H1 (cell line): ENCODE data around the gene GJB4. TPM values are rescaled to one million over a fixed set of nuclear protein-coding genes. Genes with fewer than 3 reads are reported as not detected.

Experiments
- CTCF ChIA-PET: fragments of 300-600 bp; sonication (Branson Sonifier 250); formaldehyde crosslinking; loops from one replicate; lab custom pipeline; 2021; ENCODE audit not compliant: partially characterized antibody; lab: Charles Lee
- POLR2A ChIA-PET: fragments of 300-600 bp; sonication (Branson Sonifier 250); formaldehyde crosslinking; loops from one replicate; lab custom pipeline; 2021; ENCODE audit warnings: inconsistent platforms; ENCODE audit not compliant: partially characterized antibody; lab: Charles Lee
- DNase-seq, 2 experiments: peaks; one replicate each; pipeline versions ENCODE4 v3.0.0 to v3.0.0-alpha.2; 2010 to 2022; ENCODE audit warnings: low spot score in 2 of 2, low read depth in 1 of 2, mixed read lengths in 1 of 2
- FAIRE-seq: peaks from 2 replicates; lab custom pipeline; 2011; peaks lifted over from hg19 to GRCh38; lab: Jason Lieb, UNC
- H2AFZ ChIP-seq: 2 replicates; pipeline ENCODE4 v1.8.1; 2012; ENCODE audit warnings: low read length, inconsistent platforms
- H2AK5ac ChIP-seq: 2 replicates; pipeline ENCODE4 v1.6.1; 2013; ENCODE audit warnings: low read depth, low read length
- H2BK120ac ChIP-seq: replicated peaks from 2 replicates; pipeline ENCODE3; 2013; ENCODE audit warnings: low read depth, low read length, inconsistent platforms
- H2BK12ac ChIP-seq: 2 replicates; pipeline ENCODE4 v1.6.1; 2013; ENCODE audit warnings: low read depth, low read length
- H2BK15ac ChIP-seq: 2 replicates; pipeline ENCODE4 v1.6.1; 2013; ENCODE audit warnings: low read length
- H2BK20ac ChIP-seq: 2 replicates; pipeline ENCODE4 v1.6.1; 2013; ENCODE audit warnings: low read length
- H2BK5ac ChIP-seq: 2 replicates; pipeline ENCODE4 v1.6.1; 2013; ENCODE audit warnings: low read depth, low read length
- H3K14ac ChIP-seq: 2 replicates; pipeline ENCODE4 v1.6.1; 2013; ENCODE audit warnings: inconsistent platforms; ENCODE audit not compliant: insufficient read length
- H3K18ac ChIP-seq: 2 replicates; pipeline ENCODE4 v1.6.1; 2013; ENCODE audit warnings: low read length; ENCODE audit errors: extremely low read depth
- H3K23ac ChIP-seq: 2 replicates; pipeline ENCODE4 v1.6.1; 2013; ENCODE audit warnings: inconsistent platforms; ENCODE audit not compliant: insufficient read length
- H3K23me2 ChIP-seq: 2 replicates; pipeline ENCODE4 v1.6.1; 2013; ENCODE audit warnings: low read depth, low read length
- H3K27ac ChIP-seq: 2 replicates; pipeline ENCODE4 v1.6.1; 2011; ENCODE audit warnings: low read depth, low read length, inconsistent platforms
- H3K27me3 ChIP-seq, 4 experiments: replicated peaks in 1 of 4; 1 replicate in 1 of 4; 2 replicates in 3 of 4; pipeline versions ENCODE4 v1.6.1 to v1.8.1; 2011 to 2013; ENCODE audit warnings: low read length in 3 of 4, mild to moderate bottlenecking in 3 of 4, inconsistent platforms in 2 of 4, mixed read lengths in 2 of 4, moderate library complexity in 1 of 4; ENCODE audit not compliant: control insufficient read depth in 3 of 4, insufficient read depth in 3 of 4; ENCODE audit errors: extremely low read depth in 1 of 4
- H3K36me3 ChIP-seq, 4 experiments: 2 replicates each; pipeline versions ENCODE4 v1.6.1 to v1.8.1; 2011 to 2013; ENCODE audit warnings: mild to moderate bottlenecking in 4 of 4, low read length in 3 of 4, moderate library complexity in 2 of 4, control low read depth in 1 of 4, inconsistent platforms in 1 of 4; ENCODE audit not compliant: insufficient read depth in 4 of 4, control insufficient read depth in 2 of 4
- H3K4ac ChIP-seq: replicated peaks from 2 replicates; pipeline ENCODE3; 2013; ENCODE audit warnings: low read length, low read depth, mixed read lengths, inconsistent platforms; ENCODE audit not compliant: insufficient read length
- H3K4me1 ChIP-seq, 4 experiments: replicated peaks in 1 of 4; 1 replicate in 1 of 4; 2 replicates in 3 of 4; pipeline versions ENCODE4 v1.6.1 to v1.8.1; 2011 to 2013; ENCODE audit warnings: low read length in 3 of 4, inconsistent platforms in 2 of 4, mixed read lengths in 1 of 4; ENCODE audit not compliant: insufficient read depth in 4 of 4, control insufficient read depth in 3 of 4
- H3K4me2 ChIP-seq, 2 experiments: 2 replicates each; pipeline versions ENCODE4 v1.6.1 to v1.8.1; 2011 to 2013; ENCODE audit warnings: low read depth in 2 of 2, low read length in 2 of 2, control low read depth in 1 of 2, inconsistent platforms in 1 of 2, mild to moderate bottlenecking in 1 of 2; ENCODE audit not compliant: insufficient read depth in 1 of 2
- H3K4me3 ChIP-seq, 4 experiments: fragments of 200-600, 300-600 bp in 1 of 4; sonication (generic), shearing (Covaris generic), sonication (Bioruptor Twin) in 1 of 4; 2 replicates each; pipeline versions ENCODE4 v1.5.1 to v1.8.1; 2011 to 2016; ENCODE audit warnings: low read length in 4 of 4, low read depth in 3 of 4, control low read depth in 2 of 4, inconsistent platforms in 2 of 4, mild to moderate bottlenecking in 2 of 4, mixed read lengths in 1 of 4, moderate library complexity in 1 of 4; ENCODE audit not compliant: insufficient read depth in 2 of 4; ENCODE audit errors: extremely low read depth in 1 of 4
- H3K56ac ChIP-seq: replicated peaks from 2 replicates; pipeline ENCODE3; 2013; ENCODE audit warnings: low read depth, mild to moderate bottlenecking, mixed read lengths, low read length, inconsistent platforms; ENCODE audit not compliant: insufficient read length
- H3K79me1 ChIP-seq: 2 replicates; pipeline ENCODE4 v1.6.1; 2013; ENCODE audit warnings: low read depth, low read length, control low read depth
- H3K79me2 ChIP-seq, 2 experiments: 2 replicates each; pipeline versions ENCODE4 v1.6.1 to v1.8.1; 2012 to 2013; ENCODE audit warnings: low read length in 2 of 2, mild to moderate bottlenecking in 2 of 2, inconsistent platforms in 1 of 2; ENCODE audit not compliant: insufficient read depth in 2 of 2, control insufficient read depth in 1 of 2
- H3K9ac ChIP-seq, 4 experiments: replicated peaks in 1 of 4; 1 replicate in 1 of 4; 2 replicates in 3 of 4; pipeline versions ENCODE4 v1.6.1 to v1.8.1; 2011 to 2013; ENCODE audit warnings: low read depth in 3 of 4, low read length in 3 of 4, control low read depth in 2 of 4, mild to moderate bottlenecking in 2 of 4, moderate library complexity in 2 of 4, inconsistent platforms in 1 of 4; ENCODE audit errors: extremely low read depth in 1 of 4
- H3K9me3 ChIP-seq, 2 experiments: 2 replicates each; pipeline versions ENCODE4 v1.6.1 to v1.8.1; 2012 to 2013; ENCODE audit warnings: mild to moderate bottlenecking in 2 of 2, moderate library complexity in 2 of 2, control low read depth in 1 of 2, inconsistent platforms in 1 of 2, low read depth in 1 of 2, low read length in 1 of 2, mixed read lengths in 1 of 2; ENCODE audit not compliant: insufficient read depth in 2 of 2
- H4K20me1 ChIP-seq, 2 experiments: replicated peaks in 1 of 2; 2 replicates each; pipeline versions ENCODE3 to v1.8.1; 2011 to 2013; ENCODE audit warnings: inconsistent platforms in 2 of 2, low read length in 2 of 2, mild to moderate bottlenecking in 1 of 2; ENCODE audit not compliant: insufficient read depth in 2 of 2, control insufficient read depth in 1 of 2
- H4K5ac ChIP-seq: 2 replicates; pipeline ENCODE4 v1.6.1; 2013; ENCODE audit warnings: low read length, low read depth, mixed read lengths, inconsistent platforms; ENCODE audit not compliant: insufficient read length
- H4K8ac ChIP-seq: 2 replicates; pipeline ENCODE4 v1.8.0; 2013; ENCODE audit warnings: mild to moderate bottlenecking, moderate library complexity, low read length, inconsistent platforms; ENCODE audit not compliant: insufficient read depth; ENCODE audit errors: extremely low read depth
- H4K91ac ChIP-seq: replicated peaks from 2 replicates; pipeline ENCODE3; 2013; ENCODE audit warnings: low read length, mixed read lengths, inconsistent platforms; ENCODE audit not compliant: insufficient read length
- SIRT6 ChIP-seq: IDR thresholded peaks from one replicate; pipeline ENCODE4 v1.7.1; 2012; ENCODE audit warnings: low read length, inconsistent platforms
- WGBS, 2 experiments: shearing (Covaris generic) in 1 of 2; methylation state at CpG; one replicate each; pipeline versions ENCODE4 v1.1.6 to v1.1.7; 2013 to 2015; ENCODE audit warnings: low lambda C conversion rate in 2 of 2, mixed read lengths in 2 of 2, inconsistent platforms in 1 of 2, low coverage in 1 of 2, missing lambda C conversion rate in 1 of 2; ENCODE audit not compliant: insufficient replicate concordance in 2 of 2, insufficient coverage in 1 of 2, insufficient read length in 1 of 2; ENCODE audit errors: extremely low coverage in 1 of 2, missing lambda C conversion rate in 1 of 2; 5-methylcytosine and 5-hydroxymethylcytosine counted together
- polyA plus RNA-seq, 7 experiments: library from polyadenylated mRNA; depleted of rRNA in 3 of 7; stranded (reverse) in 5 of 7; unstranded in 2 of 7; fragments of >200 nt in 5 of 7; fragments of 200-250 nt in 2 of 7; gene quantifications; 1 replicate in 5 of 7; 2 replicates in 1 of 7; 4 replicates in 1 of 7; pipeline versions ENCODE4 v1.2.1 to v1.2.3, GENCODE V29; 2011 to 2013; ENCODE audit warnings: missing spikeins in 2 of 7, mixed read lengths in 2 of 7
- total RNA-seq: library from RNA; stranded (reverse); fragmentation: NEBNext Ultra II Directional; extraction: Animal tissue kit (Norgen Biotek cat#: 25700); gene quantifications from 2 replicates; pipeline ENCODE4 v1.2.1, GENCODE V29; 2021

GJB4 gene
- total and polyA plus RNA-seq, 2 of the 8 experiments (the other 6 are each of a cell fraction or from before 2014, with no cell fraction given) = 0.20 to 0.41 TPM

DNA sequence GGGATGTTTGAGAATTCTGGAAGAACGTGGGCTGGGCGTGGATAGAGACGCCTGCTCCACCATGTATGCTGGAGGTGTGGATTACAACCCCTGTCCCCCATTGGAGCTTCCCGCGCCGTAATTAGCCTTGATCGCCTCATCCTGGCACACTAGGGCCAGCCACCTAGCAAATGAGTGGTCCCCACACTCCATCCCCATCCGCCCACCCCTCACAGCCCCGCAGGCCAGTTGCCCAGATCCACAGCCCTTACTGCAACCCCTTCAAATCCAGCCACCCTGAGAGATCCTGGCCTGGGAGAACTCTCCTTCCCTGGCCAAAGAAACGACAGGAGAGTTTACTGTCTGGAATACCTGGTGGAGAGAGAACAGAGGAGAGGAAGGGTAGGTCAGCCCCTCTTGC is 32.9 kb downstream of the GJB4 start:
- Histone ChIP-seq H2AFZ (peak overlapping the region; percentile 20; the same call in 1 of the 2 replicates), H3K79me2 (no peaks in the 10 kb centered on the region), H2BK5ac (no peak overlapping the region), H3K36me3 (no peaks in the 10 kb centered on the region), H3K9me3 (no peaks in the 10 kb centered on the region), H3K18ac (no peak overlapping the region), H2BK120ac (no peak overlapping the region), H4K5ac (no peak overlapping the region), H3K56ac (no peak overlapping the region), H3K27ac (no peak overlapping the region), H3K4ac (no peak overlapping the region), H3K23ac (no peak overlapping the region), H3K9ac (no peak overlapping the region; a peak in 1 of 7 replicates), H3K23me2 (no peaks in the 10 kb centered on the region; the same call in 1 of the 2 replicates)
- CTCF ChIA-PET = interaction anchor here (12.6 kb wide), 1 partner anchor 54 kb away, joined by 230 read pairs; no protein-coding TSS in a partner anchor
- no peak for FAIRE-seq
- WGBS, 2 experiments = 76% methylated on average over 9 of the region's 10 CpGs; no CpG with 5 or more reads in 1 of the 2 experiments
- no peak for TF ChIP-seq SIRT6
- TF ChIP-seq, all 59 proteins: peak for 0
- H3K4me1 ChIP-seq = peaks cover 0 to 12% (median 7%) of the 10 kb centered on the region in 4 experiments; a peak in 4 of 7 replicates
- no peak overlapping the region for H2AK5ac ChIP-seq
- H2BK20ac ChIP-seq = no peak overlapping the region
- no peak overlapping the region for H4K91ac ChIP-seq
- H3K79me1 ChIP-seq = no peaks in the 10 kb centered on the region
- H3K4me3 ChIP-seq = peak overlapping the region in 3 of 4 experiments; percentile 17 to 63 (median 31); a peak in 6 of 8 replicates
- no peaks in the 10 kb centered on the region for H4K20me1 ChIP-seq
- H2BK15ac ChIP-seq = peak overlapping the region; percentile 72; the same call in 1 of the 2 replicates
- peak overlapping the region; percentile 68; the same call in 1 of the 2 replicates for H2BK12ac ChIP-seq
- DNase-seq = peak in 1 of 2 experiments; percentile 48
- peak overlapping the region; percentile 66 to 70 for H3K4me2 ChIP-seq
- POLR2A ChIA-PET = no interaction called here
- H3K14ac ChIP-seq = no peak overlapping the region
- H4K8ac ChIP-seq = peak overlapping the region; percentile 60; the same call in 1 of the 2 replicates
- H3K27me3 ChIP-seq = peaks cover 0 to 13% (median 10%) of the 10 kb centered on the region in 4 experiments; a peak in 4 of 7 replicates
